GM12864 (cell line): ENCODE measurements around the gene SLC39A9.
"Not testable (repeated sequence)": the region's sequence is repeated elsewhere in the genome, so short reads cannot be mapped to it uniquely, and the experiment has no call there.

ENCODE experiments used
- DNase-seq: peaks from one replicate; pipeline ENCODE4 v3.0.0-alpha.2; 2011; ENCODE audit warnings: low read depth
- H3K4me3 ChIP-seq: 2 replicates; pipeline ENCODE4 v1.5.1; 2011; ENCODE audit warnings: mild to moderate bottlenecking, low read depth, low read length, control low read depth
- TF ChIP-seq, protein P1 (sequence below): IDR thresholded peaks from 2 replicates; pipeline ENCODE4 v1.5.1; 2011; ENCODE audit warnings: low read depth, mild to moderate bottlenecking, moderate library complexity, low read length, control low read depth, inconsistent platforms; ENCODE audit errors: missing control alignments

Gene SLC39A9

DNA sequence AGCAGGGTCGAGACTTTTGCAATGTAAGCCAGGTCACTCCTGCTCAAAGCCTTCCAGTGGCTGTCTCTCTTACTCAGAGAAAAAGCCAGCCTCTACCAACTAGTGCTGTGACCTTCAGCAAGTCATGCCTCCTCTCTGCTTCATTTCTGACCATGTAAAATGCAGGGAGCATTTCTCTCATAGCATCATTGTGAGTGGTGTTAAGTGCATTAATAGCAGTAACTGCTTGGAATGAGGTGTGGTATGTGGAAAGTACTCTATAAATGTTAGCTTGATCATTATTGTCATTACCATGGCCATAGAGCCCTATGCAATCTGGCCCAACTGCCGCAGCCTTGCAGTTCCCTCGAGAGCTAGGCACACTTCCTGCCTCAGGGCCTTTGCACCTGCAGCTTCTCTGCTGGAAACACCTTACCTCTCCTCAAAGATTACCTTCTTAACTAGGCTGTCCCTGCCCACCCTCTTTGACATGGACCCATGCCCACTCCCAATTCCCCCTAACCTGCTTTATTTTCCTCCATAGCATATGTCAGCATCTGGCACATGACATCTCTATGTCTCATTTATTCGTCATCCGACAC lies 96.9 kb downstream of the SLC39A9 start:
- TF ChIP-seq, protein P1, sequence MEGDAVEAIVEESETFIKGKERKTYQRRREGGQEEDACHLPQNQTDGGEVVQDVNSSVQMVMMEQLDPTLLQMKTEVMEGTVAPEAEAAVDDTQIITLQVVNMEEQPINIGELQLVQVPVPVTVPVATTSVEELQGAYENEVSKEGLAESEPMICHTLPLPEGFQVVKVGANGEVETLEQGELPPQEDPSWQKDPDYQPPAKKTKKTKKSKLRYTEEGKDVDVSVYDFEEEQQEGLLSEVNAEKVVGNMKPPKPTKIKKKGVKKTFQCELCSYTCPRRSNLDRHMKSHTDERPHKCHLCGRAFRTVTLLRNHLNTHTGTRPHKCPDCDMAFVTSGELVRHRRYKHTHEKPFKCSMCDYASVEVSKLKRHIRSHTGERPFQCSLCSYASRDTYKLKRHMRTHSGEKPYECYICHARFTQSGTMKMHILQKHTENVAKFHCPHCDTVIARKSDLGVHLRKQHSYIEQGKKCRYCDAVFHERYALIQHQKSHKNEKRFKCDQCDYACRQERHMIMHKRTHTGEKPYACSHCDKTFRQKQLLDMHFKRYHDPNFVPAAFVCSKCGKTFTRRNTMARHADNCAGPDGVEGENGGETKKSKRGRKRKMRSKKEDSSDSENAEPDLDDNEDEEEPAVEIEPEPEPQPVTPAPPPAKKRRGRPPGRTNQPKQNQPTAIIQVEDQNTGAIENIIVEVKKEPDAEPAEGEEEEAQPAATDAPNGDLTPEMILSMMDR, result no peak
- DNase-seq, result no peak

DNA sequence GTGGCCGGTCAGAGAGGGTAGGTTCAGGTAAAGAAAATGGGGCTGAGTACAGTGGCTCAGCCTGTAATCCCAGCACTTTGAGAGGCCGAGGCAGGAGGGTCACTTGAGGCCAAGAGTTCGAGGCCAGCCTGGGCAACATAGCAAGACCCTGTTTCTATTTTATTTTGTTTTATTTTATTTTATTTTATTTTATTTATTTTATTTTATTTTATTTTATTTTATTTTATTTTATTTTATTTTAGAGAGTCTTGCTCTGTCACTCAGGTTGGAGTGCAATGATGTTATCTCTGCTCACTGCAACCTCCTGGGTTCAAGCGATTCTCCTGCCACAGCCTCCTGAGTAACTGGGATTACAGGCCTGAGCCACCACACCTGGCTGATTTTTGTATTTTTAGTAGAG lies 99.4 kb downstream of the SLC39A9 start:
- H3K4me3 ChIP-seq, DNase-seq: not testable (repeated sequence)

More for the DNA sequence above, 96.9 kb downstream of the SLC39A9 start:
- H3K4me3 ChIP-seq, result no peak overlapping the region

DNA sequence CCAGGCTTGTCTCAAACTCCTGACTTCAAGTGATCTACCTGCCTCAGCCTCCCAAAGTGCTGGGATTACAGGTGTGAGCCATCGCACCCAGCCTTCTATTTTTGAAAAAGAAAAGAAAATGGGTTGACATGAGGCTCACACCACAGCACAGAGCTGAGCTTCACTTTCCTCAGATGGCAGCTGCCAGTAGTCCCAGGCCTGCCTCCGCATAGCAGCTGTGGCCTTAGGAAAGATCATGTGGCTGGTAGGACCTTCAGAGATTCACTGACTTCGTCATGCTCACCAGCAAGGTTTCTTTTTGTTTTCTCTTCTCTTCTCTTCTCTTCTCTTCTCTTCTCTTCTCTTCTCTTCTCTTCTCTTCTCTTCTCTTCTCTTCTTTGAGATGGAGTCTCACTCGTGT lies 99.8 kb downstream of the SLC39A9 start:
- DNase-seq, result not testable (repeated sequence)

DNA sequence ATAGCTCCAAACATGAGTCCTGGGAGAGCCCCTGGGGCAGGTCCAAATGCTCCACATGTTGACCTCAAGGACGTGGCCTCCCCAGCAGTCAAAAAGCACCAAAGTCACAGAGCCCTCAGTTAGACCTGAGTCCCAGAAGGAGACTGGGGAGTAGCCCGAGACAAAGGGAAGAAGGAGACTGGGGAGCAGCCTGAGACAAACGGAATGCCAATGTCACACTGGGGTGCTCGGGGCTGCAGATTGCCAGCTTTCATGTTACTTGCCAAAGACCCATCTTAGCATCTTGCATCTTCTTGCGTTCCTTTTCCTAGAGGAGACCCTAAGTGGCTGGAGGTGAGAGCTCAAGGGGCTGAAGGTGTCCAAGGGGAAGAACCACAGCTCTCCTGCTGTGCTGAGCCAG lies 100.9 kb downstream of the SLC39A9 start:
- no peak overlapping the region for H3K4me3 ChIP-seq
- no peak for DNase-seq
- TF ChIP-seq, protein P1, result no peak

More for the DNA sequence above, 99.8 kb downstream of the SLC39A9 start:
- not testable (repeated sequence) for H3K4me3 ChIP-seq

DNA sequence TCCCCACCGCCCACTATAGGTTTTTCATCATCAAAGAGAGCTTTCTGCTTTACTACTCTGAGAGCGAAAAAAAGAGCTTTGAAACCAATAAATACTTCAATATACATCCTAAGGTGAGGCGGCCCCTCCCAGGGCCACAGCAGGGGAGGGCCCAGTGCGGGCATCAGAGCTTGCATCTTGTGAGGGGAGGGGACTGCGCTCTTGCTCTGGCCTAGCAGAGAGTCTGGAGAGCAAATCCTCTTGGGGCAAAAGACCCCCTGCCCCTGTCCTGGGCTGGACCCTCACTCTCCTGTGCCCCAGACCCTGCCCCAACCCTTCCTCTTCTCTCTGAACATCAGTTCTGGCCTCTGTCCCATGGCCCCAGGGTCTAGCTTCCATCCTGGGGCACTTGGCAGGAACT lies 101.6 kb downstream of the SLC39A9 start:
- TF ChIP-seq, protein P1, result no peak
- no peak for DNase-seq

DNA sequence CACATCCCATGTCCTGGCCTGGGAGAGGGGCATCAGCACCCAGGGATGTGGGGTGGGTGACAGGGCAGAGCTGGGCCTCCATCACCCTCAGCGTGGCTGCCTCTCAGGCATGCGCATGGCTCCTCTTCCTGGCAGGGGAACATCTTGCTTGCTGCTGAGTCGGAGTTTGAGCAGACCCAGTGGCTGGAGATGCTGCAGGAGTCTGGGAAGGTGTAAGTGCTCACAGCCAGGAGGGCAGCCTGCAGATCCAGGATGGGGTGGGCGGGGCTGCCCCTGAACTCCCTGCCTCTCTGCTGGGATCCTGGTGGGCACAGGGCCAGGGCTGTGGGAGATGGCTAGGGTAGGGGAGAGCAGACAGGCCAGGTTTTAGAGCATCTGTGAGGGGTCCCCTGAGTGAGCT lies 102.2 kb downstream of the SLC39A9 start:
- DNase-seq, result no peak
- no peak overlapping the region for H3K4me3 ChIP-seq
- TF ChIP-seq, protein P1, result no peak

More for the DNA sequence above, 101.6 kb downstream of the SLC39A9 start:
- H3K4me3 ChIP-seq, result no peak overlapping the region

DNA sequence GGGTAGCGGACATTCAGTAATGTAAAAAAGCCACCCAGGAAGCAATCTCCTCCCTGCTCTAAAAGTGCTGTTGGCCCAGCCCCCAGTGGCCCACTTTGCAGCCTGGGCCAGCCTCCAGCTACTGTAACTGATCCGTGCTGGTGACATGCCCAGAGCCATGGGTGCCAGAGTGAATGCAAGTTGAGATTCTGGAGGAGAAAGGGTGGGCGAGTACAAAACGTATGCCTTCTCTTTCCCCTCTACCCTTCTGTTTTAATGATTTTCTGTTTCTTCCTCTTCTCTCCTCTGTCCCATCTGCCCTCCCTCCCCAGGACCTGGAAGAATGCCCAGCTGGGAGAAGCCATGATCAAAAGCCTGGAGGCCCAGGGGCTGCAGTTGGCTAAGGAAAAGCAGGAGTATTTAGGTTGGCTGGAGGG lies 102.9 kb downstream of the SLC39A9 start:
- TF ChIP-seq, protein P1, result no peak
- DNase-seq, result no peak
- H3K4me3 ChIP-seq, result no peak overlapping the region

DNA sequence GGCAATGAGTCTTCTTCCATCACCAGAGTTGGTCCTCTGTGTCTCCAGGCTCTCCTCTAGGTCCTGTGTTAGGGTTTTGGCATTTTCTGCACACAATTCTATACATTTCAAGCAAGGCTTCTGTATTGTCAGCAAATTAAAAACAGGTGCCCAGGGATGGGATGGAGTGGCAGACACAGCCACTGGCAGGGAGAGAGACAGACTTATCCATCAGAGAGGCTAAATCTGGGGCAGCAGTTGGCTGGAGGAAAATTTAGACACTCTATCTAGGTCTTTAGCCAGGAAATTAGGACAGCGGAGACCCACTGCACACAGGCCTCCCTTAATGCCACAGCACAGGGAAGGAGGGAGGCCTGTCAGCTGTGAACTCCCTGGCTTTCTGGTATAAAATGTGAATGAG lies 106.3 kb downstream of the SLC39A9 start:
- DNase-seq, result no peak
- H3K4me3 ChIP-seq, result no peak overlapping the region
- TF ChIP-seq, protein P1, result no peak
